AG09319 (cell line): Measurements from ENCODE around the gene JADE3.

Experiments
- DNase-seq: peaks from one replicate; pipeline ENCODE4 v3.0.0-alpha.2; 2010; ENCODE audit warnings: low read depth; ENCODE audit errors: extremely low read depth
- TF ChIP-seq, protein P1 (sequence below): IDR thresholded peaks from 2 replicates; pipeline ENCODE4 v1.5.1; 2011; ENCODE audit warnings: low read depth, mild to moderate bottlenecking, inconsistent platforms, low read length, moderate library complexity

The JADE3 gene

DNA sequence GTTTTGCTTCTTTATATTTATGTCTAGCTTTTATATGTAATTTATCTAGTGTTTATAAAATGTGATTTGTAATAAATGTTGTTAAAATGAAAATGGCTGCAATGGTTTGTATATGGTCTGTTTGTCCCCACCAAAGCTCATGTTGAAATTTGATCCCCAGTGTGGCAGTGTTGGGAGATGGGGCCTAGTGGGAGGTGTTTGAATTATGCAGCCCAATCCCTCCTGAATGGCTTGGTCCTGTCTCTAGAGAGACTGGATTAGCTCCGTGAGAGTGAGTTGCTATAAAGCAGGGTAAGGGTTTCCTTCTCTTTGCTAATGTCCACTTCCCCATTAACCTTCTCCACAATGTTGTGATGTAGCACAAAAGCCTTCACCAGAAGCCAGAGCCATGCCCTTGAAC lies 30.0 kb upstream of the JADE3 start:
- no peak for DNase-seq
- TF ChIP-seq, protein P1, sequence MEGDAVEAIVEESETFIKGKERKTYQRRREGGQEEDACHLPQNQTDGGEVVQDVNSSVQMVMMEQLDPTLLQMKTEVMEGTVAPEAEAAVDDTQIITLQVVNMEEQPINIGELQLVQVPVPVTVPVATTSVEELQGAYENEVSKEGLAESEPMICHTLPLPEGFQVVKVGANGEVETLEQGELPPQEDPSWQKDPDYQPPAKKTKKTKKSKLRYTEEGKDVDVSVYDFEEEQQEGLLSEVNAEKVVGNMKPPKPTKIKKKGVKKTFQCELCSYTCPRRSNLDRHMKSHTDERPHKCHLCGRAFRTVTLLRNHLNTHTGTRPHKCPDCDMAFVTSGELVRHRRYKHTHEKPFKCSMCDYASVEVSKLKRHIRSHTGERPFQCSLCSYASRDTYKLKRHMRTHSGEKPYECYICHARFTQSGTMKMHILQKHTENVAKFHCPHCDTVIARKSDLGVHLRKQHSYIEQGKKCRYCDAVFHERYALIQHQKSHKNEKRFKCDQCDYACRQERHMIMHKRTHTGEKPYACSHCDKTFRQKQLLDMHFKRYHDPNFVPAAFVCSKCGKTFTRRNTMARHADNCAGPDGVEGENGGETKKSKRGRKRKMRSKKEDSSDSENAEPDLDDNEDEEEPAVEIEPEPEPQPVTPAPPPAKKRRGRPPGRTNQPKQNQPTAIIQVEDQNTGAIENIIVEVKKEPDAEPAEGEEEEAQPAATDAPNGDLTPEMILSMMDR: no peak

DNA sequence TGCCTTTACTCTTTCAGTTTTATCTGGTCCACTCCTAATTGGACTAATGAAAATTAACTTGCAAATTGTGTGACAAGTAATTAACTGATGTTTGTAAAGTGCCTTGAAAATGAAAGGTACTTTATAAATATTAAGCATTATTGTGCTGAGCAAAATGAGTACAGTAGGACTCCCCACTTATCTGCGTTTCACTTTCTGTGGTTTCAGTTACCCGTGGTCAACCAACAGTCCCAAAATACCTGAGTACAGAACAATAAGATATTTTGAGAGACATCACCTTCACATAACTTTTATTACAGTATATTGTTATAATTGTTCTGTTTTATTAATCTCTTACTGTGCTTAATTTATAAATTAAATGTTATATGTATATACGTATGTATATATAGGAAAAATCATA lies 27.4 kb upstream of the JADE3 start:
- DNase-seq: no peak
- TF ChIP-seq, protein P1: no peak

DNA sequence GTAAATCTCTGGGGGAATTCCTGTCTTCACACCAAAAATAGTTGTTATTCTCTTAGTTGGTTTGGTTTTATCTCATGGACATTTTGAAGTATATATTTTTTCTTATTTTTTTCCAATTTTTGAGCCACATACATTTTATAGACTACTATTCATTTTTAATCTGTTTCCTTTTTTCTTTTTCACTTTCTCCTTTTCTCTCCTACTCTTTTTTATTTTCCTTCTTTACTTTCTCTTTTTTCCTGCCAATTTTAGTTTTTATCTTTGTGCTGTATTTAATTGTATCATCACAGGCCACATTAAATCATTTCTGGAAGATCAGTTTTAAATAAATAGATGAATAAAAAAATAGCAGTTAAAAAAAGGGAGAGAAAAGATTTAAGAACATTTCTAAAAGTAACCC lies 14.0 kb upstream of the JADE3 start:
- TF ChIP-seq, protein P1: no peak
- DNase-seq: no peak

DNA sequence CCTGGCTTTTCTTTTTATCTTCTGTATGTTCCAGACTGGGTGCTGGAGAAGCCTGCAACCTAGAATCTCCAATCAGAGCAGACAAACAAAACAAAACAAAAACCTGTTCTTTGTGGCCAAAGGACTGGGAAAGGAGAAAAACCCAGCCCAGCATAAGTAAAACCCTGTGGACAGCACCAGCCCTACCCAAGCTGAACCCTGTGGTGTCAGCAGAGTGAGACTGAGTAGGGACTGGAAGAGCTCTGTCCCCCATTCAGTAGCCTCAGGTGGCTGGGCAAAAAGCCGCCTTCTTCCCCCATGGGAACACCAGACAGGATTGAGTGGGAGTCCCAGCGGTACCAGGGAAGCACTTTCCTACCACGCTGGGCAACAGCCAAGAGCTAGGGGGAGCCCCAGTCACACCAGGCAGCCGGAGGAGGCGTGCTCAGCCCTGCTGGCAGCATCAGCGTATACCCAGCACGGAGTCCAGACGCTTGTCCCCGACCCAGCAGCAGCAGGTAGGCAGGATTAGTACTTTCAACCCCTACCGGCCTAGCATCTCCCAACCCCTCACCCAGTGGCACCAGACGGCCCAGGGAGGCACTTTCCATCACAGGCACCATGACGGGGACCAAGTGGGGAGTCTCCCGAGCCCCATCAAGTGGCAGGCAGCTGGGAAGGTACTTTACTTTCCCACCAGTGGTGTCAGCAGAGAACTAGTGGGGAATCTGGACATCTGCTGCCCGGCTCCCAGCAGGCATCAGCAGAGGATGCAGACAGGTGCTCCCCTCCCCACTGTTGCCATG lies 8.6 kb upstream of the JADE3 start:
- peak; percentile 16 for DNase-seq
- TF ChIP-seq, protein P1: peak; percentile 32

DNA sequence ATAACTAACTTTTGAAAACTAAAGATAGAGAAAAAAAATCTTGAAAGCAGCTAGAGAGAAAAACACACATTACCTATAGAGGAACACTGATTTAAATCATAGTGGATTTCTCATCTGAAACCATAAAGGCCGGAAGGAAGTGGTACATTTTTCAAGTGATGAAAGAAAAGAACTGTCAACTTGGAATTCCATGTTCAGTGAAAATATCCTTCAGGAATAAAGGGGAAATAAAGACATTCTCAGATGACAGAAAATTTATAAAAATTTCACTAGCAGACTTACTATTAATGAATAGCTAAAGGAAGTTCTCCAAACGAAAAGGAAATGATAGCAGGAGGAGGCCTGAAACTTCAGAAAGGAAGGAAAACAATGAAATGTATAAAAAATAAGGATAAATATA lies 7.6 kb upstream of the JADE3 start:
- no peak for DNase-seq
- TF ChIP-seq, protein P1: no peak

DNA sequence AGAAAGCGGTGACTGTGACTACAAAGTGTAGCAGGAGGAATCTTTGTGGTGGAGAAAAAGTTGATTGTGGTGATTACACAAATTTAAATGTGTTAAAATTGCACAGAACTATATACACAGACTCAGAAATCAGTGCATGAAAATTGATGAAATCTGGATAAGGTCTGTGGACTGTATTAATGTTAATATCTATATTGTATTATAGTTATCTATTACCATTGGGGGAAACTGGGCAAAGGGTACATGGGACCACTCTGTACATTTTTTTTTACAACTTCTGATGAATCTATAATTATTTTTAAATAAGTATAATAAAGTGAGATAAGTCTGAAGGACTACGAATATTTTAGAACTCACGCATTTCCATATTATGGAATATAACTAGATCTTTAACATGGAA lies 1.8 kb upstream of the JADE3 start:
- DNase-seq: no peak
- TF ChIP-seq, protein P1: no peak

DNA sequence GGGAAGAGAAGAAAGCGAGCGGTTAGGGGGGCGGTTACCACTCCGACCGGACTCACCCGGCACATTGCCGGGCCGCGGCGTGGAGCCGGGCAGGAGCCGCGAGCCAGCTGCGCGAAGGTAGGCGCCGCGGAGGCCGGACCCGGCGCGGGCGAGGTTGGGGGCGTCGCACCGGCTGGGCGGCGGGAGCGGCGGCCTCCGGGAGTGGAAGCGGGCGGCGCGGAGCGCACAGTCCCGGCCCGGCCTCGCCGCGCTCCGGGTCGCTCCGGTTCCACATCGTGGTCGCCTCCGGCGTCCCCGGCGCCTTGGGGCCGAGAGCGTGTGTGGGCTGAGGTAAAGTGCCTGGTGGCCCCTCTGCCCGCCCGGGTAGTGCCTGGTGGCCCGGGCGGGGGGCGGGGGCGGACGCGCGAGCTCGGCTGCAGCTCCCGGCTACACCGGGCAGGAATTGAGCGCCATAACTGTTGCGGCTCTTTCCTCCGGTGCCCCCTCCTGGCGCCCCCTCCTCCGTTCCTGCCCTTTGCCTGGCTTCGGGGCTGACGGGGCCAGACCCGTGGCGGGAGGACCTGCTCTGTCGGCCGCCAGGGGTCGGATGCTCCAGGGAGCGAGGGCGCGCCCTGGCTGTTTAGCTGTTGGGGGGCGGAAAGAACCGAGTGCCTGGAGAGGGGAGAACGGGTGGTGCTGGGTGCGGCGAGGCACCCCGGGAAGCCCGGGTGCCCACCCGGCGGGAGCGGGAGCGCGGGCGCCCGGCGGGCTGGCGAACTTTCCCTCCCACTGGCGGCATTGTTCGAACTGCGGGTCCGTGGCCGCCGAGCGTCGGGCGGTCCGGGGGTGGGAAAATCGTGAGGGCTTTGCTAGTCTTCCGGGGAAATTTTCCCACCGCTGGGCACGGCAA lies 626 bp downstream of the JADE3 start:
- TF ChIP-seq, protein P1: peak; percentile 48
- no peak for DNase-seq
